Caco-2 (cell line): ENCODE results near the gene LST1. TPM values are rescaled to one million over a fixed set of nuclear protein-coding genes. Genes with fewer than 3 reads are reported as not detected.

Experiments used
- BruUV-seq: library from RNA; stranded (reverse); fragments of 400-500 nt; replicated peaks from 2 replicates; lab custom pipeline; 2021; lab: Mats Ljungman, UMichigan
- CTCF ChIA-PET: fragments of 300-600 bp; sonication (Branson Sonifier 250); formaldehyde crosslinking; loops from one replicate; lab custom pipeline; 2022; ENCODE audit warnings: antibody characterized with exemption; lab: Charles Lee
- POLR2A ChIA-PET: fragments of 300-600 bp; sonication (Branson Sonifier 250); formaldehyde crosslinking; loops from one replicate; lab custom pipeline; 2022; ENCODE audit warnings: antibody characterized with exemption; lab: Charles Lee
- DNase-seq, 2 experiments: peaks; one replicate each; pipeline versions ENCODE4 v3.0.0 to v3.0.0-alpha.2; 2020 to 2022
- H3K27me3 ChIP-seq: replicated peaks from 2 replicates; pipeline ENCODE4 v1.6.0; 2011; ENCODE audit warnings: low read length; ENCODE audit not compliant: control insufficient read depth, insufficient read depth
- H3K36me3 ChIP-seq: 2 replicates; pipeline ENCODE4 v1.5.1; 2011; ENCODE audit warnings: low read length; ENCODE audit not compliant: control insufficient read depth, insufficient read depth
- H3K4me1 ChIP-seq: fragments of 250-450 bp; sonication (Bioruptor Pico); 2 replicates; pipeline ENCODE4 v1.5.1; 2020; ENCODE audit warnings: mild to moderate bottlenecking
- H3K4me3 ChIP-seq: 2 replicates; pipeline ENCODE4 v1.5.1; 2011; ENCODE audit warnings: low read depth, mild to moderate bottlenecking, control low read depth, low read length
- H3K9me3 ChIP-seq: fragments of 250-450 bp; sonication (Bioruptor Pico); 2 replicates; pipeline ENCODE4 v1.5.1; 2020; ENCODE audit warnings: mild to moderate bottlenecking, moderate library complexity
- H3K27ac Mint-ChIP-seq: one replicate; pipeline ENCODE4 v1.8.0; 2022; ENCODE audit warnings: mixed read lengths; ENCODE audit not compliant: unreplicated experiment
- H3K27me3 Mint-ChIP-seq: one replicate; pipeline ENCODE4 v1.8.0; 2022; ENCODE audit warnings: mixed read lengths; ENCODE audit not compliant: insufficient read depth, unreplicated experiment
- H3K36me3 Mint-ChIP-seq: one replicate; pipeline ENCODE4 v1.8.0; 2022; ENCODE audit warnings: mild to moderate bottlenecking, mixed read lengths; ENCODE audit not compliant: insufficient read depth, unreplicated experiment
- H3K4me1 Mint-ChIP-seq: one replicate; pipeline ENCODE4 v1.8.0; 2022; ENCODE audit warnings: low read depth, mixed read lengths; ENCODE audit not compliant: unreplicated experiment
- H3K4me3 Mint-ChIP-seq: one replicate; pipeline ENCODE4 v1.8.0; 2022; ENCODE audit warnings: mild to moderate bottlenecking, moderate library complexity, mixed read lengths; ENCODE audit not compliant: unreplicated experiment
- H3K9me3 Mint-ChIP-seq: one replicate; pipeline ENCODE4 v1.8.0; 2022; ENCODE audit warnings: mixed read lengths; ENCODE audit not compliant: unreplicated experiment
- intact Hi-C: fragments of 100-400 bp; cut with micrococcal nuclease; formaldehyde crosslinking; loops from one replicate; pipeline ENCODE4 v1.10.0; 2022; ENCODE audit not compliant: unreplicated experiment
- total RNA-seq: library from RNA; stranded (reverse); gene quantifications from 2 replicates; pipeline ENCODE4 v1.2.3, GENCODE V29; 2022
- TF ChIP-seq, protein P1 (sequence below), 2 experiments: fragments of 200-600 bp in 1 of 2; IDR thresholded peaks; 1 replicate in 1 of 2; 2 replicates in 1 of 2; pipeline versions ENCODE4 v1.5.1 to v1.8.0; 2011 to 2022; ENCODE audit warnings: antibody characterized with exemption in 1 of 2, control low read depth in 1 of 2, inconsistent platforms in 1 of 2, low read depth in 1 of 2, low read length in 1 of 2, mild to moderate bottlenecking in 1 of 2, moderate library complexity in 1 of 2; ENCODE audit not compliant: insufficient read depth in 1 of 2, severe bottlenecking in 1 of 2, unreplicated experiment in 1 of 2

The LST1 gene
- total RNA-seq, 1 experiment from 2014 or later: not detected

GRCh38 chr6:31609519-31610406 is 23.7 kb downstream of the LST1 start:
- ChIA-PET POLR2A (no interaction called here), CTCF (interaction anchor here (0.5 kb wide), 1 partner anchor 1959 kb away, joined by 4 read pairs; no protein-coding TSS in a partner anchor)
- no peaks in the 10 kb centered on the region for H3K36me3 ChIP-seq

GRCh38 chr6:31610968-31611367 is 24.9 kb downstream of the LST1 start:
- Histone ChIP-seq H3K27me3 (no peaks in the 10 kb centered on the region), H3K4me1 (peaks cover 27% of the 10 kb centered on the region), H3K9me3 (no peaks in the 10 kb centered on the region), H3K4me3 (no peak overlapping the region), H3K36me3 (no peaks in the 10 kb centered on the region)
- Mint-ChIP-seq H3K27me3 (no peaks in the 10 kb centered on the region), H3K4me3 (no peak overlapping the region), H3K36me3 (peaks cover 6% of the 10 kb centered on the region), H3K9me3 (no peaks in the 10 kb centered on the region), H3K4me1 (peaks cover 19% of the 10 kb centered on the region), H3K27ac (no peak overlapping the region)
- intact Hi-C loops: no loop called here
- BruUV-seq: no TSS peak
- TF ChIP-seq, protein P1, sequence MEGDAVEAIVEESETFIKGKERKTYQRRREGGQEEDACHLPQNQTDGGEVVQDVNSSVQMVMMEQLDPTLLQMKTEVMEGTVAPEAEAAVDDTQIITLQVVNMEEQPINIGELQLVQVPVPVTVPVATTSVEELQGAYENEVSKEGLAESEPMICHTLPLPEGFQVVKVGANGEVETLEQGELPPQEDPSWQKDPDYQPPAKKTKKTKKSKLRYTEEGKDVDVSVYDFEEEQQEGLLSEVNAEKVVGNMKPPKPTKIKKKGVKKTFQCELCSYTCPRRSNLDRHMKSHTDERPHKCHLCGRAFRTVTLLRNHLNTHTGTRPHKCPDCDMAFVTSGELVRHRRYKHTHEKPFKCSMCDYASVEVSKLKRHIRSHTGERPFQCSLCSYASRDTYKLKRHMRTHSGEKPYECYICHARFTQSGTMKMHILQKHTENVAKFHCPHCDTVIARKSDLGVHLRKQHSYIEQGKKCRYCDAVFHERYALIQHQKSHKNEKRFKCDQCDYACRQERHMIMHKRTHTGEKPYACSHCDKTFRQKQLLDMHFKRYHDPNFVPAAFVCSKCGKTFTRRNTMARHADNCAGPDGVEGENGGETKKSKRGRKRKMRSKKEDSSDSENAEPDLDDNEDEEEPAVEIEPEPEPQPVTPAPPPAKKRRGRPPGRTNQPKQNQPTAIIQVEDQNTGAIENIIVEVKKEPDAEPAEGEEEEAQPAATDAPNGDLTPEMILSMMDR (IDR thresholded peaks at IDR 0.05; ENCODE audit: insufficient read depth in 1 of 2, low read depth in 1 of 2, low read length in 1 of 2, severe bottlenecking in 1 of 2, unreplicated experiment in 1 of 2): no peak
- POLR2A ChIA-PET: no interaction called here
- DNase-seq: no peak
- CTCF ChIA-PET: interaction anchor here (0.8 kb wide), 1 partner anchor 64 kb away, joined by 3 read pairs; the partner anchor contains the start of gene ATP6V1G2

More at GRCh38 chr6:31609519-31610406, 23.7 kb downstream of the LST1 start:
- DNase-seq: no peak
- peaks cover 15% of the 10 kb centered on the region for H3K4me1 ChIP-seq
- Mint-ChIP-seq H3K4me3 (no peak overlapping the region), H3K27ac (no peak overlapping the region), H3K27me3 (no peaks in the 10 kb centered on the region), H3K36me3 (peaks cover 4% of the 10 kb centered on the region), H3K9me3 (no peaks in the 10 kb centered on the region), H3K4me1 (peaks cover 9% of the 10 kb centered on the region)
- H3K27me3 ChIP-seq: no peaks in the 10 kb centered on the region
- no TSS peak for BruUV-seq
- TF ChIP-seq, protein P1 (IDR thresholded peaks at IDR 0.05; ENCODE audit: insufficient read depth in 1 of 2, low read depth in 1 of 2, low read length in 1 of 2, severe bottlenecking in 1 of 2, unreplicated experiment in 1 of 2): no peak
- intact Hi-C loops: no loop called here
- H3K4me3 ChIP-seq: no peak overlapping the region
- no peaks in the 10 kb centered on the region for H3K9me3 ChIP-seq

- intact Hi-C loops: no loop called here
- Mint-ChIP-seq H3K36me3 (peaks cover 6% of the 10 kb centered on the region), H3K27me3 (no peaks in the 10 kb centered on the region), H3K4me1 (peaks cover 19% of the 10 kb centered on the region), H3K9me3 (no peaks in the 10 kb centered on the region), H3K27ac (peak overlapping the region; percentile 91), H3K4me3 (peak overlapping the region; percentile 68)
- H3K4me1 ChIP-seq: peaks cover 29% of the 10 kb centered on the region
- TF ChIP-seq, protein P1 (IDR thresholded peaks at IDR 0.05; ENCODE audit: insufficient read depth in 1 of 2, low read depth in 1 of 2, low read length in 1 of 2, severe bottlenecking in 1 of 2, unreplicated experiment in 1 of 2): no peak
- 0 out of 2 replicates have a peak overlapping the region, but pooled peaks have one; percentile 6 for H3K4me3 ChIP-seq
- H3K36me3 ChIP-seq: no peaks in the 10 kb centered on the region
- ChIA-PET POLR2A (interaction anchor here (0.5 kb wide), 1 partner anchor 10 kb away, joined by 3 read pairs; no protein-coding TSS in a partner anchor), CTCF (no interaction called here)
- no peaks in the 10 kb centered on the region for H3K9me3 ChIP-seq
- no peak for DNase-seq
- no TSS peak for BruUV-seq
- H3K27me3 ChIP-seq: no peaks in the 10 kb centered on the region
Observed at GRCh38 chr6:31614075-31614619, 28.1 kb downstream of the LST1 start.
